HG02571 (cell line): Measurements from ENCODE around the gene AGBL1.

Experiments
- ATAC-seq: cut with Tn5 transposase; IDR thresholded peaks from one replicate; pipeline ENCODE4 v1.9.1; 2021; ENCODE audit warnings: mild to moderate bottlenecking, moderate library complexity; ENCODE audit not compliant: unreplicated experiment

Gene AGBL1

GRCh38 chr15:86316726-86317383, 237.2 kb downstream of the AGBL1 start:
- ATAC-seq: no peak

DNA sequence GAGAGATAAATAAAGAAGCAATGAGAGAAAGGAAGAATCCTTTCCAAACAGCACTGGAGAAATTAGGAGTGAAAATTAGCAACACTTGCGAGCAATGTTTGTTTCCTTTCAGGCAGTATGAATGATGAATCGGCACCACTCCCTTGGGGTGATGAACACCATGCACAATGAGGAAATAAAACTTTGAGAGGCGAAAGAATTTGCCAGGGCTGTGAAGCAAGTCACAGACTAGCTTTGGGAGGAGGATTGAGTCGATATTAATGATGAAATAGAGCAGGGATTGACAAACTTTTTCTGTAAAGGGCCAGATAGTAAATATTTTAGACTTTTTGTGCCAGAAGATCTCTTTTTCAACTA, 237.7 kb downstream of the AGBL1 start:
- no peak for ATAC-seq

- no peak for ATAC-seq
Observed at GRCh38 chr15:86322629-86323028, 243.0 kb downstream of the AGBL1 start.

DNA sequence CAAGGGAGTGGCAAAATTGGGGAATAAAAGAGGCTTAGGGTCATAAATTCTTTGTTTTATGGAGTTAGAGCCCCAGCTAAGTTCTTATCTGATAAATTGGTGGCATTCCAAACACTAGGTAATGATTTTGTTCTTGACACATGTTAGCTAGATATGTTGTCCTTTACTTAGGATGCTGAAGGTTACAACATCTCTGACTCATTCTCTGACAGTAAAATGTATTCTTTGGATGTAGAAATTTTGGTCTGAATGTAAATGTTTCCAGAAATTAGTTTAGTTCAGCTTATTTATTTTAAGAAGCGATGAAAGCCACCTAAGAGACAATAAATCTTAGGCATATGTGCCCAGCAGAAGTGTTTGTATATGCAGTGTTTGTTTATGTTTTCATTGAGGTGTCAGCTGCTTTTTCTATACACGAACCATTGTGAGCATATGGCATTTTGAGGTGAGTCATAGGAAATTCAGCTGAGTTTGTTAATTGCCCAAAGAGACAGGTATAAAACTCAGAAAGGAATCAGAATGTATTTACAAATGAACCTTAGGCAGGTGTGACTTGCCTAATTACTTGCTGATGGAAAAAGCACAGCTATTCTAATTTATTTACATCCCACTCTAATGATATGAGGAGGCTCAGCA, 247.7 kb downstream of the AGBL1 start:
- ATAC-seq: no peak

DNA sequence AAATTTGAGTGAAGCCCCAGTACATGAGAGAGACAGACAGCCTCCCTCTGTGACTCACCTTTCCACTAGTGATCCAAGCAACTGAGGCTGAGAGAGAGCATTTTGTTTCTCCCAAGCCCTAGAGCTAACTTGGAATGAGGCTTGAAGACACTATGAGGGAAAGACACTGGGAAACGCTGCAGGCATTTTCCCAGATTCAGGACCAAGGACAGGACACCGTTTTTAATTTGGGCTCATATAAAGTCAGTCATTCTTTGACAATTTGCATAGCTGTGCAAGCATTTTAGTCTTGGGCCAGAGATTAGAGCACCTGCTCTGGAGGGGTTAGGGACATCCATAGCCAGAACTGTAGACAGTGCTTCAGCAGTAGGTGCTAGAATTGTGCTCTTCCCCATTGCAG, 249.0 kb downstream of the AGBL1 start:
- no peak for ATAC-seq

DNA sequence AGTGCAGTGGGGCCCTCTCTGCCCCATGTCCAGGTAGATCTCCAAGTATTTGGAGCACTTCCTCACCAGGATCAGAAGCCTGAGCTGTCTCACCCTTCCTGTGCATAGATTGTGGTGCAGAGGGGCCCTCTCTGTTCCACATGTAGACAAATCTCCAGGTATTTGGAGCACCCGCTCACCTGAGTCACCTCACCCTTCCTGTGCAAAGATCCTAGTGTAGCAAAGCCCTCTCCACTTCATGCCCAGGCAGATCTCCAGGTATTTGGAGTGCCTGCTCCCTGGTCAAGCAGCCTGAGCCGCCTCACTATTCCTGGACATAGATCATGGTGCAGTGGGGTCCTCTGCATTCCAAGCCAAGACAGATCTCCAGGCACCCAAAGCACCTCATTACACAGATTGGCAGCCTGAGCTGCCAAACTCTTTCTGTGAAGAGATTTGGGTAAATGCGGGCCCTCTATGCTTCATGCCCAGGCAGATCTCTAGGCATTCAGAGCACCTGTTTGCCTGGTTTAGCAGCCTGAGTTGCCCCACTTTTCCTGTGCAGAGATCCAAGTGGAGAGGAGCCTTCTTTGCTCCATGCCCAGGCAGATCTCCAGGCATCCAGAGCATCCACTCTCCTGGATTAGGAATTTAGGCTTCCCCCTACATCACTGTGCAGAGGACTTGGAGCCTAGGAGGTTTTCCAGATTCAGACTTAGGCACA, 249.8 kb downstream of the AGBL1 start:
- ATAC-seq: no peak

DNA sequence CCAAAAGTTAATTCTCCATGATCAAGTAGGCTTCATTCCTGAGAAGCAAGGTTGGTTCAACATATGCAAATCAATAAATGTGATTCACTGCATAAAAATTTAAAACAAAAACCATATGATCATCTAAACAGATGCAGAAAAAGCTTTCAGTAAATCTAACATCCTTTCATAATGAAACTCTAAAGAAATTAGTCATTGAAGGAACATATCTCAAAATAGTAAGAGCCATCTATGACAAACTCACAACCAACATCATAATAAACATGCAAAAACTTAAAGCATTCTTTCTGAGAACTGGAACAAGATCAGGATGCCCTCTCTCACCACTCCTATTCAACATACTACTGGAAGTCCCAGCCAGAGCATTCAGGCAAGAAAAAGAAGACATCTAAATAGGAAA, 254.1 kb downstream of the AGBL1 start:
- no peak for ATAC-seq

- no peak for ATAC-seq
Observed at GRCh38 chr15:86336051-86336788, 256.5 kb downstream of the AGBL1 start.

DNA sequence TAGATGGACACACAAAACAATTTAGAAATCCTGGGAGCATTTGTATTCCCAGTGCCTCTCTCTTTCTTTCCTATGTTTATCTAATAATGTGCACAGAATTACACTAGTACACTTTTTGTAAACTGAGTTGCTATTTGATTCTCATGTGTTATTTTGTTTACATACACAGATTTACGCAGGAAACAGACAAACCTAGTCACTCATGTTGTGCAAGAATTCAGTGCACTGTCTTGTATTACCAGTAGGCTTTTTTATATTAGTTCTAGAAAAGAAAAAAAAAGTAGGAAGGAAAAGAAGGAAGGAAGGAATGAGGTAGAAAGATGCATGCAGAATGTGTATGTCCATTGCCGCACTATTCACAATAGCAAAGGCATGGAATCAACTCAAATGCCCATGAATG, 257.4 kb downstream of the AGBL1 start:
- ATAC-seq: no peak

DNA sequence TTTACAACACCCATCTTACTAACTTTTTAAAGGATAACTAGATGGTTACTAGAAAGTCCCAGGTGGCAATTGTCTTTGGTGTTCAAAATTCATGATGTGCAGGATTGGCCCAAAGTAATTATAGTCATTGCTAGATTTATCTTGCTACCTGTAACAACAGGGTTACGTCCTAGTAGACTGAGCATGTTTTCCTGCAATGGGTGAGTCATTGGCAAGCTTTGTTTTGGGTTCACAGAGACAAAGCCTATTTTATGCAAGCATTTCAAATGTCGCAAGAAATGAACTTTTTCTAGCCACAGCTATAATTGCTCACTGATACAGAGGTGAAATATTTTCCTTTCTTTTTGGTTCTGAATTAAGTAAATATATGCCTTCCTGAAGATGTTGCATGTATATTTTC, 267.6 kb downstream of the AGBL1 start:
- ATAC-seq: no peak

GRCh38 chr15:86349565-86349964, 269.9 kb downstream of the AGBL1 start:
- ATAC-seq: no peak

DNA sequence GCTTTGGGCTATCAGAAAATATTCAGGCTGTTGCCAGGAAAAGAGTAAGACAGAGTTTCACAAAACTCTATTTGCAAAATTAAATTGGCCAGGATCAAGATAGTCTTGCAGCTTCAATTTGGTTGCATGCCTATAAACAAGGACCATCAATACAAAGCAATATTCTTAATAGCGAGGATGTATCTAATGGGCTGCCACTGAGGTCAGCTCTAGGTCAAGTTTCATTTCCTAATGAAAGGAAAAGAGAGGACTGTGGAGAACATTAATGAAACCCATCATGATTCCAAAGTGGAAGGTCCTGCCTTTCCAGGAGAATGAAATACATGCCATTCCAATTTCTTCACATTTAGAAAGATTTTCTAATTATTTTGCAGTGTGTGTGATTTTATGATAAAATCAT, 273.5 kb downstream of the AGBL1 start:
- no peak for ATAC-seq

GRCh38 chr15:86355361-86355760, 275.7 kb downstream of the AGBL1 start:
- ATAC-seq: no peak

DNA sequence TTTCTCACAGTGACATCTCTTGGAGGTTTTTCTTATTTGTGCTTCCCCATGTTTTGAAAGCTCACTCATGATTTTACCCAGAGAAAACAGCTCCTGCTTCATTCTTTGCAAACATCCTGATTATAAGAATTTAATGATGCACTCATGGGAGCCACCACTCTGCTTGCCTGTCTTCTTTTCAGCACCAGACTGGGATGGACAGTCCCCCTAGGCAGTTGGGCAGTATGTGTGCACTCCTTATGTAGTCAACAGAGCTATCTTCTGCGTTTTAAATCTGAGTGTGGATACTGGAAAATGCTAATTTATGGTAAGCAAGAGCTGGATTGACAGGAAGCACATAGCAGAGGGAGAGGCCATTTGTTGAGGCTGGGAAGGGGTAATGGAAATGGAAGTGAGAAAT, 276.1 kb downstream of the AGBL1 start:
- ATAC-seq: no peak

DNA sequence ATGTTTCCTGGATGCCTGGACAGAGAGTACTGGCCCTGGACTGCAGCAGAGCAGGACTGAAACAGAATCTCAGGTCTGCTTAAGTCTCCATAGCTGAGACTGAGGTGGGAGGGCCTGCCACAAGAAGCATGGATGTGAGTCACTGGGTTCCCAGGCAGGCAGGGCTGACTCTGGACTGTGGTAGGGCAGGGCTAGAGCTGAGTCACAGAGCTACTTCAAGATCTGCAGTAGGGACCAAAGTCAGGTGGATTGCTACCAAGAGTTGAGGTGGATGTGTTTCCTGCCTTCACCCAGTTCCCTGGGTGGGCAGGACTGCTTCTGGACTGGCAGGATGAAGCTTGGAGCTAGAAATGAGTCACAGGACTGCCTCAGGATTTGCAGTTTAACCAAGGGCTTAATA, 282.9 kb downstream of the AGBL1 start:
- no peak for ATAC-seq

- no peak for ATAC-seq
Observed at GRCh38 chr15:86373147-86373546, 293.5 kb downstream of the AGBL1 start.

DNA sequence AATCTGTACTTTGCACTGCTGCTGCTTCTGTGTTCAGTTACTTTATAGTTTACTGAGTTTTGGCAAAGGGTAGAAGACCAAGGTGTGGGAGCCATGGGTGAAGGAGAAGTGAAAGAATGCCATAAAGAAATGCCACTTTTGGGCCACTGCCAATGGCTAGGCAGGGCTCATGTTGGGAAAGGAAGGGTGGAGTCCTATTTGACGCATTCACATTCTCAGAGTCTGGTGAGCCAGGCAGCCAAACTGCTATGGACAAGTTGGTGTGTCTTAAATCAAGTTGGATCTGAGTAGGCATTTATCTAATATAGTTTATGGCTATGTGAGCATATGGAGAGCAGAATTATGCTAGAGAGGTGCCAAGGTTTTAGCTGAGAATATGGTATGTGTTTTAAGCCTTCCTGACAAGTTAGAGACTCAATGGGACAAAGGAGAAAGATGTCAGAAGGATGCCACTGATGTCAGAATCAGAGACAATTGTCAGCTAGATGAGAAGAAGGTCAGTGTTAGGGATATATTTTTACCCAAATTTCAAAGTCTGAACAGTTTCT, 296.1 kb downstream of the AGBL1 start:
- no peak for ATAC-seq

- ATAC-seq: no peak
Observed at GRCh38 chr15:86377914-86378313, 298.2 kb downstream of the AGBL1 start.

DNA sequence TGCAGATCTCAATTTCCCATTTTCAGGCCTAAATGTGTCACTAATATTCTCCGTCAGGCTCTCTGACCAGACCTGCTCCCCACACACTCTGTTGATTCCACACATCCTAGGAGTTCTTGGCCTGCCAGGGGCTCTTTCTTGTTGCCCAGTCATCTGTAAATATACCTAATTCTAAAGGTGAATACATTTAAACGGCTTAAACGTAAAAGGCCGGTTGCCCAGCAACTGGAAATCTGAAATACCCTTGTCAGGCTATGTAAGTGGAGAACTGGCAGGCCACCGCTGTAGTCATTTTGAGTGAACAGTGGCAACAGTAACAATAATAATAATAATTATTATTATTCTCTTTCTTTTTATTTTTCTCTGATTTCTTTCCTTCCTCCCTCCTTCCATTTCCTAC, 302.7 kb downstream of the AGBL1 start:
- ATAC-seq: no peak

DNA sequence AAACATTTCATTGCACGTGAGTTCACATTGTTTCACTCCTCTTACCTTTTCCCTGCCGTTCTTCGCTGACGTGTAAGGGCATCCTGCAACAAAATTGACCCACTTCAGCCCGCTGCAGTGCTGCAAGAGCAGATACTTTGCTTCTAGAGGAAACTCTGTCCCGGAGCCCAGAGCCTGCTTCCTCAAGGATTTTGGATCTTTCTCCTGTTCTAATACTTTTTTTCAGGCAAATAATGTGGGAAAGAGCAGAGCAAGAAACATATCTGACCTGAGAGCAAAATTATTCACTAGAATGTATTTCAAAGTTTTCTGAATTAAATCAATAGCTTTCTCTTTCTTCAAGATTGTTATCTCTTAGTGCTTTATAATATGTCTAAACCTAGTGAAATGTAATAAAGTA, 303.9 kb downstream of the AGBL1 start:
- no peak for ATAC-seq

- ATAC-seq: no peak
Observed at GRCh38 chr15:86384186-86384585, 304.5 kb downstream of the AGBL1 start.
